GM06990 (cell line): ENCODE measurements around the gene HERC6.
"Not testable (repeated sequence)": the region's sequence is repeated elsewhere in the genome, so short reads cannot be mapped to it uniquely, and the experiment has no call there.

Experiments
- DNase-seq: peaks from one replicate; pipeline ENCODE4 v3.0.0-alpha.2; 2011; ENCODE audit not compliant: insufficient read length; ENCODE audit errors: extremely low read depth
- H3K27me3 ChIP-seq: replicated peaks from 2 replicates; pipeline ENCODE4 v1.6.0; 2011; ENCODE audit warnings: low read length; ENCODE audit not compliant: control insufficient read depth, insufficient read depth
- H3K36me3 ChIP-seq: 2 replicates; pipeline ENCODE4 v1.5.1; 2011; ENCODE audit warnings: low read length; ENCODE audit not compliant: control insufficient read depth, insufficient read depth
- H3K4me3 ChIP-seq: replicated peaks from 2 replicates; pipeline ENCODE4 v1.5.1; 2011; ENCODE audit warnings: low read depth, mild to moderate bottlenecking, control low read depth, low read length
- CTCF ChIP-seq: IDR thresholded peaks from 2 replicates; pipeline ENCODE4 v1.5.1; 2011; ENCODE audit warnings: low read length, control low read depth, mild to moderate bottlenecking, inconsistent platforms; ENCODE audit not compliant: insufficient read depth, poor library complexity, severe bottlenecking

Gene HERC6

GRCh38 chr4:88378691-88379559, at the start of gene HERC6:
Gene HERC6, plus strand, starts transcription at chr4:88378852. Its CDS starts 70 bp downstream, at chr4:88378922.
- TF ChIP-seq CTCF = peak; percentile 81
- no peaks in the 10 kb centered on the region for H3K27me3 ChIP-seq
- H3K4me3 ChIP-seq = peak within 1 kb of the TSS; percentile 86
- no peaks in the 10 kb centered on the region for H3K36me3 ChIP-seq
- DNase-seq = peak; percentile 82

- no peaks in the 10 kb centered on the region for H3K36me3 ChIP-seq
- DNase-seq = no peak
- H3K4me3 ChIP-seq = no peak overlapping the region
- no peak for TF ChIP-seq CTCF
- H3K27me3 ChIP-seq = no peaks in the 10 kb centered on the region
Observed at GRCh38 chr4:88333741-88334405, 44.8 kb upstream of the HERC6 start.

- H3K36me3 ChIP-seq = no peaks in the 10 kb centered on the region
- DNase-seq = no peak
- H3K4me3 ChIP-seq = no peak overlapping the region
- no peak for TF ChIP-seq CTCF
- no peaks in the 10 kb centered on the region for H3K27me3 ChIP-seq
Observed at GRCh38 chr4:88335092-88335665, 43.5 kb upstream of the HERC6 start.

- Histone ChIP-seq H3K36me3 (no peaks in the 10 kb centered on the region), H3K4me3 (no peak overlapping the region), H3K27me3 (no peaks in the 10 kb centered on the region)
- no peak for TF ChIP-seq CTCF
- no peak for DNase-seq
Observed at GRCh38 chr4:88341227-88342192, 37.1 kb upstream of the HERC6 start.

- H3K36me3 ChIP-seq, H3K4me3 ChIP-seq, DNase-seq, H3K27me3 ChIP-seq: not testable (repeated sequence)
Observed at GRCh38 chr4:88346902-88347301, 31.8 kb upstream of the HERC6 start.

GRCh38 chr4:88348761-88349160, 29.9 kb upstream of the HERC6 start:
- not testable (repeated sequence) for H3K27me3 ChIP-seq, DNase-seq, H3K36me3 ChIP-seq, H3K4me3 ChIP-seq
